Measurements from ENCODE around the gene SOHLH1.
"Not testable (repeated sequence)": the region's sequence is repeated elsewhere in the genome, so short reads cannot be mapped to it uniquely, and the experiment has no call there.

SOHLH1 gene

GRCh38 chr9:135678236-135679017, 20.9 kb downstream of the SOHLH1 start:
- no peak for DNase-seq (ENCODE audit: low read depth in 2 of 2)

- no peak for DNase-seq (ENCODE audit: low read depth in 2 of 2)
These were observed 21.6 kb downstream of the SOHLH1 start for GRCh38 chr9:135677641-135678168.

- DNase-seq (ENCODE audit: low read depth in 2 of 2), result no peak
These were observed 22.4 kb downstream of the SOHLH1 start for GRCh38 chr9:135676891-135677290.

DNA sequence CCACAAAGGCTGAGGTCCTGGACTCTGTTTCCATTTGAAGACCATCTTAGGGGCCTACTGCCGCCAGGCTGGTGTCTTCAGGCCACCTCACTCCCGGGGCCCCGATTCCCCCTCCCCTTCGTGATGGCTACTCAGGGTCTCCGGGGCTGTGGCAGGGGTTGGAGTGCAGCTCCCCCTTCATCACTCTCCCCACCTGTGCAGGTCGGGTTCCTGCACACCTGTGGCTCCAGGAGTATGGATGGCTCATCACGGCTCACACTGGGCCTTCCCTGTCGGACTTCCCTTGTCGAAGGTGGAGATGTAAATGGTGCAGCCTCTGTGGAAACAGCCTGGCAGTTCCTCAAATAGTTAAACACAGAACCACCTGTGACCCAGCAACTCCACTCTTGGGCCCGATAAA, 24.3 kb downstream of the SOHLH1 start:
- no peak for DNase-seq (ENCODE audit: low read depth in 2 of 2)

- no peak for DNase-seq (ENCODE audit: low read depth in 2 of 2)
These were observed 25.3 kb downstream of the SOHLH1 start for GRCh38 chr9:135673941-135674340.

- DNase-seq (ENCODE audit: low read depth in 2 of 2), result not testable (repeated sequence)
These were observed 26.5 kb downstream of the SOHLH1 start for GRCh38 chr9:135672786-135673185.

GRCh38 chr9:135671591-135672041, 27.7 kb downstream of the SOHLH1 start:
- no peak for DNase-seq (ENCODE audit: low read depth in 2 of 2)

GRCh38 chr9:135670721-135671590, 28.3 kb downstream of the SOHLH1 start:
- no peak for DNase-seq (ENCODE audit: low read depth in 2 of 2)

- no peak for DNase-seq (ENCODE audit: low read depth in 2 of 2)
These were observed 29.5 kb downstream of the SOHLH1 start for GRCh38 chr9:135669616-135670285.

DNA sequence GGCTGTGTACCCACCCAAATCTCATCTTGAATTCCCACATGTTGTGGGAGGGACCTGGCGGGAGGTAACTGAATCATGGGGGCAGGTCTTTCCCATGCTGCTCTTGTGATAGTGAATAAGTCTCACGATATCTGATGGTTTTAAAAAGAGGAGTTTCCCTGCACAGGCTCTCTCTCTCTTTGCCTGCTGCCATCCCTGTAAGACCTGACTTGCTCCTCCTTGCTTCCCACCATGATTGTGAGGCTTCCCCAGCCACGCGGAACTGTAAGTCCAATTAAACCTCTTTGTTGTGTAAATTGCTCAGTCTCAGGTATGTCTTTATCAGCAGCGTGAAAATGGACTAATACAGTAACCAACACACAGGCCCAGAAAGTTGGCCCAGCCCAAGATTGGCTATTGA, 30.3 kb downstream of the SOHLH1 start:
- DNase-seq (ENCODE audit: low read depth in 2 of 2), result not testable (repeated sequence)

- no peak for DNase-seq (ENCODE audit: low read depth in 2 of 2)
These were observed 31.7 kb downstream of the SOHLH1 start for GRCh38 chr9:135667463-135668001.

- no peak for DNase-seq (ENCODE audit: low read depth in 2 of 2)
These were observed 32.5 kb downstream of the SOHLH1 start for GRCh38 chr9:135666534-135667462.

GRCh38 chr9:135665795-135666189, 33.5 kb downstream of the SOHLH1 start:
- DNase-seq (ENCODE audit: low read depth in 2 of 2), result no peak

- DNase-seq (ENCODE audit: low read depth in 2 of 2), result no peak
These were observed 34.2 kb downstream of the SOHLH1 start for GRCh38 chr9:135664801-135665794.

GRCh38 chr9:135664266-135664665, 35.0 kb downstream of the SOHLH1 start:
- DNase-seq (ENCODE audit: low read depth in 2 of 2), result no peak

DNA sequence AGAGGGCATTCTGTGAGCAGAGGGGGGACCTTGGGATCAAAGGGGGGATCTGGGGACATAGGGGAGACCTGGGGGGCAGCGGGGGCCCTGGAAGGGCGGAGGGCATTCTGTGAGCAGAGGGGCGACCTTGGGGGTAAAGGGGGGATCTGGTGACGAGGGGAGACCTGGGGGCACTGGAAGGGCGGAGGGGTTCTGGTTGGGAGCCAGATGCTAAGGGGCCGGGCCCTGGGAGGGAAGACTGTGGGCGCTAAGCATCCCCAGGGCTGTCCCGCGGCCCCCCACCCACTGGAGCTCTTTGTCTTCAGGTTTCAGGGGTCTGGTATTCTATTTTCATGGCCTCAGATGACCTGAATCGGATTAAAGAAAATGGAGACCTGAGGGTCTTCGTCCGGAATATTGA, 35.4 kb downstream of the SOHLH1 start:
- DNase-seq (ENCODE audit: low read depth in 2 of 2), result no peak

GRCh38 chr9:135663451-135663770, 35.9 kb downstream of the SOHLH1 start:
- no peak for DNase-seq (ENCODE audit: low read depth in 2 of 2)

GRCh38 chr9:135662758-135663450, 36.4 kb downstream of the SOHLH1 start, which contains the start of gene LCN9:
TSS of gene LCN9 (plus strand) at chr9:135663309. CDS start at chr9:135663322, 13 bp downstream.
- DNase-seq (ENCODE audit: low read depth in 2 of 2), result no peak
